IPS DF 4.7 (cell line): ENCODE measurements around the gene GRIK1.

Experiments used
- DNase-seq: peaks from one replicate; pipeline ENCODE4 v3.0.0-alpha.2; 2013; ENCODE audit warnings: low spot score; ENCODE audit errors: extremely low read depth

The GRIK1 gene

DNA sequence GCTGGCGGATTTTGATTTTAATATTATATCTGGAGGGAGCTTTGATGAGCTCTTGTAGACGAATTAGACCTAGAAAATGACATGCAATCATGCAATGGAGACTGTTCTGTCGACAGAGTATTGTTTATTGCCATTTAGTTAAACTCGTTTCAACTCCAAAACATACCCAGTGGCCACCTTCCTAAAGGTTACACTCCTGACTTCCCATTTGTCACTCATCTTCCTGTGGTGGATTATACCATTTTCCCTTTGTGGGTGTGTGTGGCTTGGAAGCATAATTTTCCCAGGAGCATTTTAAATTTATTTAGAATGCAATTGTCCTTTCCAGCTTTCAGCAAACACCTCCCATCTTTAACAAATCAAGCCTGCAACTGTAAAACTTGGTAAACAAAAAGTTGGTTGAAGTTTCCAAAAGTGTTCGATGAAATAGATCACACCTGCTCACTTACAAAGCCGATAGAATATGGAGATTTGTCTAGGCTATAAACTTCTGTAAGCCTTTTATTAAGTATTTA lies 266.6 kb downstream of the GRIK1 start:
- no peak for DNase-seq

DNA sequence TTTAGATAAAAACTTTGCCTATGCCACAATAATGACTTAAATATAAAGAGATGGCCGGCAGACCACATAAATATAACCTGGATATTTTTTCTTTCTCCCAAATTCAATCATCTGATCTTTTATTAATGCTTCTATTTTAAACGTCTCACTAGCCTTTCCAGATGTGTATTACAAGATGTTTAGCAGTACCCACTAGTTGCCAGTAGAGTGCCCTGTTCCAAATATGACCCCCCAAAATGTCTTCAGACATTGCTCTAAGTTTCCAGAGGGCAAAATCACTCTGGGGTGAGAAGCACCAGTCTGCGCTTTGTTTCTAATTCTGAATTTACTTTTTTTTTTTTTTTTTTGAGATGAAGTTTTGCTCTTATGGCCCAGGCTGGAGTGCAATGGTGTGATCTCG lies 268.1 kb downstream of the GRIK1 start:
- no peak for DNase-seq

DNA sequence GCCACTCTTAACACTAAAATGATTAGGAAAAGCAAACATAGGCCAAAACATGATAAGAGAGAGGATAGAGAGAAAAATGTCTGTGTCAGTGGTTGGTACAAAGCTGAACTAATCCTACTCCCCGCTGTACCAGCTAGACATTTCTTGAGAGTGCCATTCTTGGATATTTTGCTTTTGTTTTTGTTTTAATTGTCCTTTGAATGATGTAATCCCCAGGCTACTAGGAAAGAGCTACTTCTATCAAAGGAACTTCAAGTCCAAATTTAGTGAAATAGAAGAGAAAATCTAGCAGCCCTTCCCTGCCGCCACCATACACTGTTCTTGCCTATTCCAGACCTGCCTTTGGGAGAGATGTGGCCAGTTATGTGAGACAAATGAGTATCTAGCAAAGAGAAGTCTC lies 269.6 kb downstream of the GRIK1 start:
- DNase-seq, result no peak

DNA sequence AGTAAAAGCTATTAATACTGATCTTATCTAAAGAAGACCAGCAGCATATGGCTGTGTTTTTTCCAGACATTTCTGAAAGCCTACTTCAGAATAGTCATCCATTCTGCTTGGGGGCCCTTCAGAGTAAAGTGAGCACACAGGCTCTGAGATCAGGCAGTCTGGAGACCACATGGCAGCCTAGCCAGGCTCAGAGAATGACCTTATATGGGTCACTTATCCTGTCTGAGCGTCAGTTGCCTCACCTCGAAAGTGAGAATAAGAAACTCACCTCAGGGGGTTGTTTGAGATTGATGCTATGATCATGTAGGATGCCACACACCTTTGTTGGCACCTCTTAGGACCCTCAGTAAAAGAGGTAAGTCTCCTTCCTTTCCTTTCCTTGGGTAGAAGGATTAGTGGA lies 270.4 kb downstream of the GRIK1 start:
- no peak for DNase-seq

DNA sequence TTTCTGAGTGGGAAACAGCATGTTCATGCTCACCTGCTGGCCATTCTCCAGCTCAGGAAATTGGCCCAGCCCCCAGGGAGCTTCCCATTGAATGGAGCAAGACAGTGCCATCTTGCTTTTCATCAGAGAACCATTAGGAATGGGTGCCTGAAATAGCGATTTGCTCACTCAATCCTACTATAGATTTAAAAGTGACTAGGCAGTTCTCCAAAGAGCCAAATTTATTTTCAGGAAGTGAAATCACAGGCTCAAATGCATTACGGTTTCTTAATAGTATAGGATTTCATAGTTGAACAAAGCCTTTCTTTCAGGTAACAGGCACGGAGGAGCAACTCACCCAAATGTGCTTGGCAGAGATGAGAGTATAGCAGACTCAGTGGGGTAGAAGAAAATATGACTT lies 272.1 kb downstream of the GRIK1 start:
- DNase-seq, result no peak

DNA sequence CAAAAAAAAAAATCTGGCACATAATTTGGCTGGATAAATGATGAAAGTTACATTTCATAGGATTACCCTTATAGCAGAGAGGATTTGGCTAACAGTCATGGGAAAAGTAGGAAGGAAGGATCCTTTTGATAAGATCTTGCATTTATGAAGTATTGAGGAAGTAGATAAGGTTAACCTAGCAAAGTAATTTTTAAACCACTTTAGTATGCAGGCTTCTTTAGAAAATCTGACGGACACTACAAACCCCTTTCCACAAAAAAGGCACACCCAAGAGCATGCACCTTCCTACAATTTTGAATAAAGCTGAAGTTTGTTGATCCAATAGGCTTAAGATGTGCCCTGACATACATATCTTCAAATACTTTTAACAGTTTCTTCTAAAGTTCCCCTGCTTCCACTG lies 275.2 kb downstream of the GRIK1 start:
- DNase-seq, result no peak

DNA sequence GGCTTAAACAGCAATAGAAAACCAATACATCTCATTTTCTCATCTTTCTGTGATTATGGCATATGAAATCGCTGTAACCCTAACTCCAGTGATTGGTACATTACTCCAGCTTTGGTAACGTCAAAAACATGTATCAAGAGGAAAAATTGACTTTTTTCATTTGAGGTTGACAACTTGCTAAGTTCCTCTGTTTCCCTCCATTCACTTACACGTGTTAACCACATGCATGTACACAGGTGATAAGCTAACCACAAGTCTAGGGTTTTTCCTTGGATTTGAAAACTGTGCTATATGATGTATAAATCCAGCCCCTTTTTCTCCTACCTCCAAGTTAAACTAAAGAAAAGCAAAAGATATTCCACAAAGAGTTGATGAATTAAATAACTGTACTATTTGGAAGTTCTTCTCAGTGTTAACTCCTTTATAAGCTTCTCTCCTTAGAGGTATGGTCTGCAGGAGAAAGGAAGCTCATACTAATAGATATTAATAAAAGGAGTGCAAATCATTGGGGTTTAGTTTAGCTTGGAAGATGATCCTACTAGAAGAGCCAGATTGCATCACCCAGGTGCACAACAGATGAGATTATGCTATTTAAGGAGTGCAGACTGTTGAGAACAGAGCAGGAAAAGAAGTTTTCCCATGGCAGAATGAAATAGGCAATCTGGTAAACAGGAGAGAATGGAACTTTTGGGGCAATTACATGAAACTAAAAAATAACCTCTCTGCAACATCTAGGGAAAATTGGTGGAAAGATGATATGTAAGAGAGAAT lies 277.9 kb downstream of the GRIK1 start:
- DNase-seq, result no peak

DNA sequence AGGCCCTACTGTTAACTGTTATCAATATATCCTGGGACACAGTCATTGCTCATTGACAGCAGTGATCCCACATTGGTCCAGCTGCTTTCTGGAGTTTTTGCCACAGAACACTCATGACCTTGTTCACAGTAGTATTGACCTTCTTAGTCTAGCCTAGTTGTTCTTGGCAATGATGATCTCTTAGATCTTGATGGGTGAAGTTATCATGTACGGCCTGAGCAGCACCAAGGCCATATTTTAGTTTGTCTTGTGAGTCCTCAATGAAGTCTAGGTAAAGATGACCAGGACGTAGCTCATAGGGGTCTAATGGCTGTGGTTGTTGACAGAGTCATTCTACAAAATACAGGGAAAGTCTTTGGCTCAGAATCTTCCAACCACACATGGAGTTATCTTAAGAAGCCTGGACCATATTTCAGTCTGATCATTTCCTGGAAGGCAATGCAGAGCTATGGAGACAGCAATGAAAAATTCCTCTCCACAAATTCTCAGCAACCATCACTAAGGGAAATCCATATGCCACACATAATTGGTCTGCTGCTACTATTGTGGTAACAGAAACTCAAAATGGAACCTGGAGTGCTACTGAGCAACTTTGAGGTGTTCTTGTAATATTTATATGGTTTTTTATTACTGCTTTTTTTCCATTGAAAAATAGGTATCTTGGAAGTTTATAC lies 279.6 kb downstream of the GRIK1 start:
- DNase-seq, result no peak

DNA sequence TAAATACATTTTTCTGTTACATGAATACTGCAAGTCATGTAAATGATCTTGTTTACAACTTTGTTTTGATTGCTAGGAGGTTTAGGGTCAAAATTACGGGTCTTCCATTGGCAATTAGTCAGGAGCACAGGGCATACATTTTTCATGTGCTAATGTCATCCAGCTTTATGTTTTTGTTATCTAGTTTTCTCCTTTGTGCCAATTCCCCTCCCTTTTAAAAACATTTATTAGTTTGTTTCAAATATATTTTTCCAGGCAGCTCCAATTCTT lies 280.9 kb downstream of the GRIK1 start:
- no peak for DNase-seq

DNA sequence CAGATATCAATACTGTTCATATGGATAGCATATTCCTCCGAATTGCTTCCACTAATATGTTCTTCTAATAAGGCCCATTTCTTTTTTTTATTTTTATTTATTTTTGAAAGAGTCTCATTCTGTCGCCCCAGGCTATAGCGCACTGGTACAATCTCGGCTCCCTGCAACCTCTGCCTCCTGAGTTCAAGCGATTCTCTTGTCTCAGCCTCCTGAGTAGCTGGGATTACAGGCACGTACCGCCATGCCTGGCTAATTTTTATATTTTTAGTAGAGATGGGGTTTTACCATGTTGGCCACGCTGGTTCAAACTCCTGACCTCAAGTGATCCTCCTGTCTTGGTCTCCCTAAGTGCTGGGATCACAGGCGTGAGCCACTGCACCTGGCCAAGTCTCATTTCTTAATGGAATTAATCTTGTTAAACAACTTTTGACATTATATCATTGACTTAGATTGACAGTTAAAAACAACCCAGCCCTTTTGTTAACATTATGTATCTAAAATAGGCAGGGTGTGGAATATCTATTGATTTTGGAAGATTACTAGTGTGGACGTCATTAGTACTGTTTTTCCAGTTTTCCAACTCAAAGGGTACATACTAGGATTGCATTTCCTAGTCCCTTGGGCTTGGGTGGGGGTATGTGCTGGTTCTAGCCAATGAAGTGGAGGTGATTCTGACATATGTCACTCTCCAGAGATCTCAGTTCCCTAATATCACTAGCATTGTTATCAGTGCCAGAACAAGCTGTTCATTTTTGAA lies 281.4 kb downstream of the GRIK1 start:
- no peak for DNase-seq

DNA sequence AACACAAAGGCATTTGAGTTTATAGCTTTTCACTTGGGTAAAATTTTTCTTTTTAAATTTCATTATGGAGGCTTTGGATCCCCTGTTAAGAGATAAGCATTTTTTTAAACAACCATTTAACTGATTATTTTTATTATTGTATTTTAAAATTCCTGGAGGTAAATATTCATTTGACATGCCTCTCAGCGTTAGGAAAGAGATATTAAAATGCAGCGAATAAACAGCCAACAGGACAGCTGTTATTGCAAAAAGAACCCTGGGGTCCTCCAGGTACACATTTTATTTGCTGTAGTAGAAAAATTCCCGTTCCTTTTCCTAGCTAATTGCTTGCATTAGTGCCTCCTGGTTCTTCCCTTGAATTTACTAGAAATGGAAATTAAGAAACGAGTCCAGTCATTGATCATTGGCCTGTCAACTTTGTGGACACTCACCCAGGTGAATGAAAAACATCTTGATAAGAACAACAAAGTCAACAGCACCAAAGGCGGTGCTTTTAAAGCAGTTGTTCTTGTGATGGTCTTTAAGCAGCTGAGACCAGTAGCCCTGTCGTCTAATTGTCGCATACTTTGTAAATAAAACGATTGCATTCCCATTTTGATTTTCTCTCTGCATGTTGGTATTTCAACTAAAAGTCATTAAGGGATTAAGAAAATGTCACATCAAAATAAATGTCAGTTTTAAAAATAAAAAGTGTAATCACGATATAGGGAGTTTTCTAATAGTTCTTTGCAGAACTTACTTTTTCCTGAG lies 282.4 kb downstream of the GRIK1 start:
- DNase-seq, result no peak

DNA sequence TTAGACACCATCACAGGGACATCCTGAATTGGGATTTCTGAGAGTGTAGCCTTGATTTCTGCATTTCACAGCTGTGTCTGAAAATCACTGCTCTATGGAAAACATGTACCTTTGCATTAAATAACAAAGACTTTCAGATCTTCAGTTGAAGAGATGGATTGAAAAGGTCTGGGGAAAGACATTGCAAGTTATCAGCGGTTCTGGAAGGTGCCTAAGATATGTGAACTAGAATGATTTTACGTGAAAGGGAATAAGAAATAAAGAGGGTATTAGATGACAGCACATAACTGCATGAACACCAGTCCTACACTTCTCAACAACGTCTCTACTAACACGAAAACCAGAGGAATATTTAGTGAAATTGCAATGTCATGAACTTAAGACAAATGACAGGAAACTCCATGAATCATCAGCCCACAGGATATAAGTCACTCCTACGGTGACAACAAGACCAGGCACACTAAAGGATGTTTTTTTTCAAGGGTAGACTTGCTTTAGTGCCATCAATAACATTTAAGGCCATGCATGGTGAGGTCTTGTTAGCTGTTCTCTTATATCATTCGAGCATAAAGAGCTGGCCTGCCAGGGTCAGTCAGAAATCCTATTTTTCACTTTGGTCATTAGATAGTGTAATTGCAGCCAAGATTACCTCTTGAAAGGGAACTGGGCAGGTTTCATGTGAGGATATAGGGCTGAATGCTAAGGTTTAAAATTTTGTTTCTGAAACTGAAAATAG lies 283.1 kb downstream of the GRIK1 start:
- no peak for DNase-seq

DNA sequence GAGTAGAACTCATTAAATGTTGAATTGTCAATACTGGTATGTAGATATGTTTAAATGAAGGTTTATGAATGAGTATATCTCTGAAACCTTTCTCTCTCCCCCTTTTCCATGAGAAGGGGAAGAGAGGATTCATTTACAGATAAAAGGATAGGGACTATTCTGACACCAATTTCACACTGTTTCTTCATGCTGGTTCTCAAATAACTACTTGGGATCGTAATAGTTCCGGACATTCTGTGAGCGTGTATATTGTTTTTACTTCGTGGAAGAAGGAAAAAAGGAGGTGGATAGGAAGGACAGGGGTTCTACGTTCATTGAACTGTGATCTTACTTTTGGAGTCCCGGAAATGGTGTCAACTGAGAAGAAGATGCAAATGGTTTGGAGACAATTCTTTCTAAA lies 284.2 kb downstream of the GRIK1 start:
- DNase-seq, result no peak

DNA sequence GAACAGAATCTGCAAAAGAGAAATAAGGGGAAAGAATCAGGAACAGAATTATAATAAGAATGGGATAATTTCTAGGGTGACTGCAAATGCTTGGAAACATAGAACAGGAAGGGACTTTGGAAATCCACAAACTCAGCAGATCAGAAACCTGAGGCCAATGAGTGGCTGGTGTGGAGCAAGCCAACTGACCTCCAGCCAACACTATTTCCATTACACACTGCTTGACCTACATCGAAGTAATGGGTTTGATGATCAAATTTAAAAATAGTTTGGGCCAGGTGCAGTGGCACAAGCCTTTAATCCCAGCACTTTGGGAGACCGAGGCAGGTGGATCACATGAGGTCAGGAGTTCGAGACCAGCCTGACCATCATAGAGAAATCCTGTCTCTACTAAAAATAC lies 284.9 kb downstream of the GRIK1 start:
- no peak for DNase-seq

DNA sequence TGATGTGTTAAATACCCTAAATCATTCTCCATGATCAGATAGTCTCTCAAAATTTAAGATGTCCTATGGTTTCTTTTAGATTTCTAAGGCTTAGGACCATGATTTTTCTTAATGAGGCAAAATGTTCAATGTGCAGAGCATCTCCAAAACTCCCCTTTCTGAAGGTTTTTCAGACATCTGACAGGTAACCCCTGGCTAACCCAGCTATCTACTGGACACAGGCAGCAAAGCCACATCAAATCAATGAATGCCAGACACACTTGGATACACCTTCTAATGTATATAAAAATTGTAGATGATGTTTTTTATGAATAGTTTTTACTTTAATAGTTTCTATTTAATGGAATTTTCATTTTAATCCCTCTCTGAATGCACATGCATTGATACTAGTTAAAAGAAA lies 285.6 kb downstream of the GRIK1 start:
- DNase-seq, result no peak

DNA sequence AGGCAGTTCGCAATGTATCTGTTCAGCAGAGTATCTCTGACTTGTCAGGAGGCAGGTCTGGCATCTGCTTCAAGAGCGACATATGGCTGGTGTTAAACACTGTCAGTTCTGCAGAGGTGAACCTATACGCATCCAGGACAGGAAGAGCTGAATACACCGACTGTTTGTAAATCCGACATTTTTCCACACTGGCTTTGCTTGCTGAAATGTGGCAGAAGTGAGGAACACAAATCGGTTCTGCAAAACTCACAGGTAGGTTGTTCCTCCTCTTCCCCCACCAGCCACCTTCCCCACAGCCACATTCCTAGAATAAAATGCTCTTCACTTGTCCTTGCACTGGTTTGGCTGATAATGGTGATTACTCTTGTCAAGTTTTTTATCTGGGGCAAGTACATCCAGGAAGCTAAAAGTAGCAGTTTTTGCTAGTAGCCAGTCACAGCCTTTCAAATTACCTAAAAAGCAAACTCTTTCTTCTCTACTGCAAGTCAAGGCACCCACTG lies 289.2 kb downstream of the GRIK1 start:
- DNase-seq, result no peak

DNA sequence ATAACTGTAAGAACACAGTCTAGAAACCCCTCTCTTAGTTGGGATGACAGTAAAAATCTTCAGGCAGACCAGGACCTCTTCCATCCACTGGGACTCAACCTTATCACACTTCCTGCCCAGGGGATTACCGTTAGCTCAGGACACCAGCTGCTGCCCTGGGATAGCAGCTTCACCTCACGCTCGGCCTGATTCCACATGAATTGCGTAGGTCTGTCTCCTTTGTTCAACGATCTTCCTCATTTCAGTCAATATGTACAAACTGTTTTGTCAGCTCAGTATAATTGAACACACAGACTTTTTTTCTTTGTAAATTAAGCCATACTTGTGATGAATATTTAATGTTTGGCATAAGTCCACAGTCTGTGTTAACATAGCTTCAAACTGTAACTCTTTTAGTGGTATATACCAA lies 290.4 kb downstream of the GRIK1 start:
- no peak for DNase-seq

DNA sequence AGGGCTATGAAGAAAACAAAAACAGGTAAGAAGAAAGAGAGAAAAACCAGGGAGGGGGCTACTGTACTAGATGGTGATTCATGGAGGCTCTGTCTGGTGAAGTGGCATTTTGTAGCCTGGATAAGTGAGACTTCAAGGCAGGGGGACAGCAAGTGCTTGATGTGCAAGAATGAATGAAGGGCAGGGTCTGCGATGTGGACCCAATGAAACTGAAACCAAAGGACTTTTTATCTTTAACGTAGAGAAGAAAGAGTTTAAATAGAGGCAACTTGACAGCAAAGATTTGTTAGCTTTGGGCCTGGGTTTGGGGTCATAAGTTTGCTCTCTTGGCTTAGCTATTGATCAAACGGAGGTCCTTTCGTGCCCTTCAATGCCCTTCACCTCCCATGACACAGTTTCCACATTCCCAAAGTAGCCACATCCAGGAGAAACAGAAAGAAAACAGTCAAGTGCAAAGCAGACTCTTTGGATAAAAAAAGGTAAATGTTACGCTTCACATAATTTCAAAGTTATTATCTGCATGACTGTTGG lies 291.0 kb downstream of the GRIK1 start:
- DNase-seq, result no peak

DNA sequence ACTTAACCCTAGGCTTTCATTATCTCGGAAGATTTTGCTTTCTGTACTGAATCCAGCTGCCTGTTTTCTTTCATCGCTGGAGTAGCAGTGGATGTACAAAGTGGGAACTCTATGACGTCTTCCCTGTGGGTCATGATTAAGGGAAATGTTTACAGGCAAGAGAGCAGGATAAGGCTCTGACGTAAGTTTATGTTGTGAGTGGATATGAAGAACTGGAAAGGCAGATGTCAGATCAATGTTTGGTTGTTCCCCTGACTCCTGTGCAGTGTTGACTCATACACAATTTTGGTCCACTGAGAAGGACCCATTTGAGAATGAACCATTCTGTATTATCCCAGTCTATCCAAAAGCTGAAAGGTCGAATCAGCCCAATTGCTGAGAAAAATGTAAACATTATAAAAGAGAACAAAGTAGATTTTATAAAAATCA lies 292.4 kb downstream of the GRIK1 start:
- no peak for DNase-seq

DNA sequence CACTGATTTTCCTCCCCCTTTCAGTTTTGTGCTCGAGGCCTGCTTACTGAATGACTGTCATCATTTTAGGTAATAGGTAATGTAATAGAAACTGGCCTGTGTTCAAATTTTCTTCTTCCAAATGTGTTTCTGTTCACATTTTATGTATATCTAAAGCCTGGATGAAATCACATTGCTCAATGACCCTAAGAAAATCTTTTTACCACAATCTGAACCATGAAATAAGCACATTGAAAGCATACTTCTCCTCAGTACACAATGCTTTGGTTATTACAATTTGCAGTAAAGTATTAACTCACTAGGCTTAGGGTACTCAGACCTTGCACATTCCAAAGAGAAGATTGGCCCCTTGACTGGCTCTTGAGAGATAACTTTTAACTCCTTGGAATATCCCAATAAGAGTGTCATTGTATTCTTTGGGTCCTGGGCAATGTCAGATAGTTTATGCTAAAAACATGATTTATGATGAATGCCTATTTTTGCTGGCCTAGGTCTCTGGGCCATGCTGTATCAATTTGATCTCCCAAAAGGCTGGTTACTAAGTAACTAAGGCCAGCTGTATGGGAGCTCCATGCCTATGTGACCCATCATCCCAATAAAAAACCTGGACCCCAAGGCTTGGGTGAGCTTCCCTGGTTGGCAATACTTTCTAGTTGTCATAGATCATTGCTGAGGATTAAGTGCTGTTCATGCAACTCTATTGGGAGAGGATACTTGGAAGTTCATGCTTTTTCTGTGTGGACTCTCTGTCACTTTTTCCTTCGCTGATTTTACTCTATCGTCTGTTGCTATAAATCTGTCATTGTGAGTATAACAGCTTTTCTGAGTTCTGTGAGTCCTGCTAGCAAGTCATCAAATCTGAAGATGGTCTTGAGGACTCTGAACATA lies 293.9 kb downstream of the GRIK1 start:
- DNase-seq, result no peak
